VCaP (cell line): ENCODE measurements around the gene TM4SF4.

ENCODE experiments used
- H3K27ac ChIP-seq: fragments of 450-650 bp; 2 replicates; pipeline ENCODE4 v1.5.1; 2017
- TF ChIP-seq, protein P1 (sequence below): fragments of 450-650 bp; conservative IDR thresholded peaks from 2 replicates; pipeline ENCODE4 v1.5.1; 2017; ENCODE audit warnings: mild to moderate bottlenecking, moderate library complexity

The TM4SF4 gene

DNA sequence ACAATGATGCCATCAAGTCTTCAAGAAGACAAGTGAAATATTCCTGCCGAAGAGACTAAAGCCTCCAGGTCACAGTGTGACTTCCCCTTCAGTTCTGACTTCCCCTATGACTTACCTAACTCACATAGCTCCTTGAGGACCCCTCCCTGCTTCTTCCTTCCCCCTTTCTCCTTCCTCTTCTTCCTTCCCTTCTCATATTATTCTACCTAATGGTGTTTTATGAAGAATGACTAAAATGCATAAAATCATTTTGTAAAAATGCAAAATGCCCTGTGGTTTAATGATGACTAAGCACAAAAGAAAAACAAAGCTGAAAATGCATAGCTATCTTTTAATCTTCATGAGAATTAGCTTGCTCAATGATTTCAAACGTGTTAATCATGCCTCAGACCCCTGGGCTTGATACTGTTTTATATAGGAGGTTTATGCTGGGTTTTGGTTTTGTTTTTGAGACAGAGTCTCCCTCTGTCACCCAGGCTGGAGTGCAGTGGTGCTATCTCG lies 26.1 kb upstream of the TM4SF4 start:
- no peak overlapping the region for H3K27ac ChIP-seq

GRCh38 chr3:149449182-149449581 lies 25.3 kb upstream of the TM4SF4 start:
- H3K27ac ChIP-seq, result no peak overlapping the region
- TF ChIP-seq, protein P1, sequence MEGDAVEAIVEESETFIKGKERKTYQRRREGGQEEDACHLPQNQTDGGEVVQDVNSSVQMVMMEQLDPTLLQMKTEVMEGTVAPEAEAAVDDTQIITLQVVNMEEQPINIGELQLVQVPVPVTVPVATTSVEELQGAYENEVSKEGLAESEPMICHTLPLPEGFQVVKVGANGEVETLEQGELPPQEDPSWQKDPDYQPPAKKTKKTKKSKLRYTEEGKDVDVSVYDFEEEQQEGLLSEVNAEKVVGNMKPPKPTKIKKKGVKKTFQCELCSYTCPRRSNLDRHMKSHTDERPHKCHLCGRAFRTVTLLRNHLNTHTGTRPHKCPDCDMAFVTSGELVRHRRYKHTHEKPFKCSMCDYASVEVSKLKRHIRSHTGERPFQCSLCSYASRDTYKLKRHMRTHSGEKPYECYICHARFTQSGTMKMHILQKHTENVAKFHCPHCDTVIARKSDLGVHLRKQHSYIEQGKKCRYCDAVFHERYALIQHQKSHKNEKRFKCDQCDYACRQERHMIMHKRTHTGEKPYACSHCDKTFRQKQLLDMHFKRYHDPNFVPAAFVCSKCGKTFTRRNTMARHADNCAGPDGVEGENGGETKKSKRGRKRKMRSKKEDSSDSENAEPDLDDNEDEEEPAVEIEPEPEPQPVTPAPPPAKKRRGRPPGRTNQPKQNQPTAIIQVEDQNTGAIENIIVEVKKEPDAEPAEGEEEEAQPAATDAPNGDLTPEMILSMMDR, result no peak

More for the DNA sequence above, 26.1 kb upstream of the TM4SF4 start:
- TF ChIP-seq, protein P1, result no peak

DNA sequence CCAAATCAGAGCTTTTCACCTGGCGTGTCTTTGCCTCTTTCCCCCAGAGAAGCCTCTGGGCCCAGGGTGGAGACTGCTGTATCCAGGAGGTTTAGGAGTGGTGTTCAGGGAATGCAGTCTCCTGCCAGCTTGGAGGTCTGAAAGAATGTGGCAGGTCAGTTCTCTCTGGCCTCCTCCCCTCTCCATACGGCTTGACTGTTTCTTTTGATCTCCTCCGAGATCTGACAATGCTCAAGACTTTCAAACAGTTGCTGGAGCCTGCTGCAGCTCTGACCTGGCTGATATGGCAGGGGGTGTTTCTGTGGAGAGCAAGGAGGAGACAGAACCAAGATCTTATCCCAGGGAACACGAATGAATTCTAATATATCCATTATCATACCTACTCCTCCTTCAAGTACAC lies 24.7 kb upstream of the TM4SF4 start:
- TF ChIP-seq, protein P1, result no peak
- no peak overlapping the region for H3K27ac ChIP-seq

DNA sequence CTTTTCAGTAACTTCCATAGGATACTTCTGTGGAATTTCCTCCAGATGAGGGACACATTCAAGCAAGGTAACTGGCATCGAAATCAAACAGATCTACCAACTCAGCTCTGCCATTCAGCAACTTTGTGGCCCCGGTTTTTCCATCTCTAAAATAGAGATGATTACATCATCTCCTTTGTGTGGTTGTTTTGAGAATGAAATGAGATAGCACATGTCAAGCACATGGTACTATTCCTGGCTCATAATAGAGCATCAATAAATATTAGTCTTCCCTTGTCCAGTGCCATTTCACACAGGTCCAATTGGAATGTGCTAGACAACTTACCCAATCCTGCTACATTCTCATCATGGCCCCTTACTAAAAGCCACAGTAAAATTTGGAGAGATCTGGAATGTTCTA lies 24.2 kb upstream of the TM4SF4 start:
- TF ChIP-seq, protein P1, result no peak
- no peak overlapping the region for H3K27ac ChIP-seq

GRCh38 chr3:149452036-149452435 lies 22.5 kb upstream of the TM4SF4 start:
- TF ChIP-seq, protein P1, result no peak
- H3K27ac ChIP-seq, result no peak overlapping the region

GRCh38 chr3:149453140-149453805 lies 21.2 kb upstream of the TM4SF4 start:
- TF ChIP-seq, protein P1, result no peak
- no peak overlapping the region for H3K27ac ChIP-seq

GRCh38 chr3:149454746-149455145 lies 19.8 kb upstream of the TM4SF4 start:
- TF ChIP-seq, protein P1, result no peak
- no peak overlapping the region for H3K27ac ChIP-seq
